HG03565 (cell line): ENCODE data around the gene ACTR3C.
"Not testable (repeated sequence)": the region's sequence is repeated elsewhere in the genome, so short reads cannot be mapped to it uniquely, and the experiment has no call there.

Experiments used
- ATAC-seq: cut with Tn5 transposase; IDR thresholded peaks from one replicate; pipeline ENCODE4 v1.9.1; 2021; ENCODE audit warnings: mild to moderate bottlenecking, moderate library complexity; ENCODE audit not compliant: unreplicated experiment

Gene ACTR3C

GRCh38 chr7:150287815-150288214 is 35.5 kb downstream of the ACTR3C start:
- ATAC-seq: not testable (repeated sequence)

GRCh38 chr7:150285849-150286754 is 37.2 kb downstream of the ACTR3C start:
- ATAC-seq: not testable (repeated sequence)

- not testable (repeated sequence) for ATAC-seq
Observed at GRCh38 chr7:150283608-150284007, 39.7 kb downstream of the ACTR3C start.

DNA sequence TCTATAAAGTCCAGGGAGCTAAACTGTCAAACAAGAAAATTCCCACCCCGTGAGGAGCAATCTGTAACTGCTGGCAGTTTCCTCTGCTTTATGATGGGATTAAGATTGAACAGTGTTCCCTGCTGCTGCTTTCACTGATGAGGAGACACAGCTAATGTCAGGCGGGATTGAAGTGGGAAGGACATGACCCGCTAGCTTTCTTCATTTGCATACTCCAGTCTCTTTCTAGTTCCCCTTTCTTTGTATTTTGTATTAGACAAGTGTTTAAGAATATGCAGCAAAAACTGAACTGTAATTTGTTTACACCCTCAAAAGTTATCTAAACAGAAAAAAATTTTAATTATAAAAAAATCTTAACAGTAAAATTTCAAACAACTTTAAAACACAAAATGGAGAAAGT is 40.2 kb downstream of the ACTR3C start:
- not testable (repeated sequence) for ATAC-seq

DNA sequence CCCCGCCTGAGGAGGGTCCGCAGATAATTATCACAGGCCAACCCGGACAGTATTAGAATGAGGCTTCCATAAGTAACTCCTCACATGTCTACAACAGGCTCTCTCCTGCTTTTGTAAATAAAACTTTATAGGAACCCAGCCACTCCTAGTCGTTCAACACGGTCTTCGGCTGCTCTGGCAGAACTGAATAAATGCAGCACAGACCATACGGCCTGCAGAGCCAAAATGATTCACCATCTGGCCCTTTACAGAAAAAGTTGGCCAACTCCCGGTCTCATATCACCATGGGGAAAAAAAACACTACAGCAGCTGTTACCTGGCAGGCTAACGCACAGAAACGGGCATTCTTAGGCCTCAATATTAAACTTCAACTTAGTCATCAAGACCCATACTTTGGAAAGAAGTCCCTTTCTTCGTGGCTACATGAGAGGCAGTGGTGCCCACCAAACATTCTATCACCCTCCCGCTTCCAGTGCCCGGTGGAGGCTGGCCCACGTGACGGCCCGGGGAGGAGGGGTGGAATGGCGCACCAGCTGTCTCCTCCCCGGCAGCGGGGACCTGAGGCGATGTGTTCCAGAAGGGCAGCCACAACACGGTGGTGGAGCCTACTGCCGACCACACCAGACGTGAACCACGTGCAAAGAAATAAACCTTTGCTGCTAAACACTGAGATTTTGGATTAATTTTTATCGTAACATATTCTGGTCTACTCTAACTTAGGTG is 41.5 kb downstream of the ACTR3C start:
- ATAC-seq: not testable (repeated sequence)

- ATAC-seq: not testable (repeated sequence)
Observed at GRCh38 chr7:150278383-150278782, 45.0 kb downstream of the ACTR3C start.

DNA sequence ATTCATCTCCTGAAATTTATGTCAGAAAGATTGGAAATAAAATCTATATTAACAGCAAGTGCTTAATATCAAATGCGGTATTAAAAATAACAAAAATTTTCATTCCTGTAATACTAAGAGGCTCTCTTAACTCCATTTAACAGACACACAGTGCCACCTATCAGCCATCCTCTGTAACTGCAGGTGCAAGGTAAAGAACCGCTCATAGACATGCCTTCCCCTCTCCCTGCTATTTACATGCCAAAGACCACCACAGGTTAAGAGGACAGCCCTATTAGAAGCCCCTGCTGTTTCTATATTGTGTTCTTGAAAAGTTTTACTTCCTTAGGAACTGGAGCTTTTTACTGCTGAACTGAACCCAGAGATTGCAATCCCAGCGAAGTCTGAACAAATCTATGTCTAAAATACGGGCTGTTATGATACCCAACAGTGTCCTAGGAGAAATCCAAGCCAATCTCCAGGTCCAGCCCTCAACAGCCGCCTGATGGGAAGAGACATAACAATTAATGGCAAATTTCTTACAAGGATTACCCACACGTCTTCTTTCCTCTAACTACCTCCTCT is 47.1 kb downstream of the ACTR3C start:
- not testable (repeated sequence) for ATAC-seq

DNA sequence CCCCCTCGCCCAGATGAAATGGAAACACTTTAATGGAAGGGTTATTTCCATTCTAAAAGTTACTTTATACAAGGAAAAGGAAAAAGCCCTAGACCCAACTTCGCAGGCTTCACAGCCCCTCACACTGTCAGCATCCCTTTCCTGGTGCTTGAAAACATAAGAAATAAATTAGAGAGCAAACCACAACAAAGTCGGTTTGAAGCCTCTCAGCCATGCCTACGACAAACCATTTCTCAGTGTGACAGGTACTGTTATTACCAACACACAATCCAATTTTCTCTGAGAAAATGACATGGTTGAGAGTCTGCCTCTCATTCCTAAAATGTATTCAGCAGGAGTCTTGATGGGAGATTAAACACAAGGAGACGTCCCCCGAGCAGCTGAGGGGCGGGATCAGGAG is 51.4 kb downstream of the ACTR3C start:
- not testable (repeated sequence) for ATAC-seq

- ATAC-seq: not testable (repeated sequence)
Observed at GRCh38 chr7:150270101-150270824, 53.1 kb downstream of the ACTR3C start.

DNA sequence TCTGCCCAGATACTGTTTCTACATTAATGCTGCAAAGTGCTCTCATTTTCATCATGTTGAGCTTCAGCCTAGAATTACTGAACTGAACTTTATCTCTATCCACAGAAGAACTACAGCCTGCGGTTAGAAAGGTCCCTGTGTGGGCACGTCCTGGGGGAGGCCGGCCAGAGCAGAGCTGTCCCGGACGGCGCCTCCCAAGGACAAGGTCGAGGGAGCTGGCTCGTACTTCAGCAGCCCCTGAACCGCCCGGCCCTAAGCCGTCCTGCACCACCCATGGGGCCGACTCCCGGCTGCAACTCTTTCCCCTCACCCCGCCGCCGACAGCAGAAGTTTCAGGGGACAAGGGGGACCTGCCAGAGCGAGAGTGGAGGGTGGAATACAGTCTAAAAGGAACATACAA is 54.5 kb downstream of the ACTR3C start:
- ATAC-seq: not testable (repeated sequence)

GRCh38 chr7:150268287-150268686 is 55.1 kb downstream of the ACTR3C start:
- not testable (repeated sequence) for ATAC-seq

- not testable (repeated sequence) for ATAC-seq
Observed at GRCh38 chr7:150266953-150267665, 56.2 kb downstream of the ACTR3C start.

GRCh38 chr7:150262656-150263055 is 60.7 kb downstream of the ACTR3C start:
- not testable (repeated sequence) for ATAC-seq

DNA sequence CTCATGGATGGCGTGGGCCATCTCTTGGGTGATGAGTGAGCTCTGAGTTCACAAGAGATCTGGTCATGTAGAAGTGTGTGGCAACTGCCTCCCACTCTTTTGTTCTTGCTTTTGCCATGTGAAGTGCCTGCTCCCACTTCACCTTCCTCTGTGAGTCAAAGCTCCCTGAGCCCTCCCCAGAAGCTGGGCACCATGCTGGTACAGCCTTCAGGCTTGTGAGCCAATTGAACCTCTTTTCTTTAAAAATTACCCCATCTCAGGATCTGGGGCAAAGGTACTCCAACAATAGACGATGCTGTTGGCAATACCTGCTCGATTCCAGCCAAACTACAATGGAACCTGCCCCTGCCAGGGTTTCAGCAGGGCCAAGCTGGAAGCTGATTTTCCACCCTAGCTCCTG is 75.6 kb downstream of the ACTR3C start:
- not testable (repeated sequence) for ATAC-seq

DNA sequence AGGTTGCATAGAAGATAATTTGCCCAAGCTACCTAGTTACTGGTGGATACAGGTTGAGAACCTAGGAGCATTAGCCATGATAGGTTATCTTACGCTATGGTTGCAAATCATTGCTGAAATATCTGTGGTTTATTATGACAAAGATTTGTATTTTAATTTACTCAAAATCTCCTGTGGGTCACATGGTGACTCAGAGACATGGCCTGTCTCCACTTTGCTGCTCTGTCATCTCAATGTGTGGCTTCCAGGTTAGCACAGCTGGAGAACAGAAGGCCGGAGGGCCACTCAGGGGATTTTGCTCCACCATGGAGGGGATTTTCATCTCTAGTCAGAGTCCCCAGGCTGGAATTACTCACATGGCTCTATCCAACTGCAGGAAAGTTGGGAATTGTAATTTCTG is 78.1 kb downstream of the ACTR3C start:
- ATAC-seq: not testable (repeated sequence)

GRCh38 chr7:150242935-150243334 is 80.4 kb downstream of the ACTR3C start:
- not testable (repeated sequence) for ATAC-seq

DNA sequence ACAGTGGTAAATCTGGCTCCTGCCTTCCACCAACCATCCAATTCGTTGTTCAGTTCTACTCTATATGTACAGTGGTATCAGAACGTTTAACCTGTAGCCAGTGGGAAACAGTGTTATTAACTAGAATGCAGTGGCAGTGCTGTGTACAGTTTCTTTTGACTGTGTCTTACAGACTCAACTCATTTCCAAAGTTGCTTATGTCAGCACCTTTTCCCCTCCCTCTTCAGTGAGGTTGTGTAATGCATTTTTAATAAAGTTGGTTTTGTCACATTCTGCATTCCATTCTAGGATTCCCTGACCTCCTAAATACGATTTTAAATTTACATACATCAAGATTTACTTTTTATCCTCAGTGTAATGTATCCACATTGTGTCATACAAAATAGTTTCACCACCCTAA is 97.9 kb downstream of the ACTR3C start:
- not testable (repeated sequence) for ATAC-seq

GRCh38 chr7:150222083-150222972 is 101.0 kb downstream of the ACTR3C start:
- not testable (repeated sequence) for ATAC-seq

DNA sequence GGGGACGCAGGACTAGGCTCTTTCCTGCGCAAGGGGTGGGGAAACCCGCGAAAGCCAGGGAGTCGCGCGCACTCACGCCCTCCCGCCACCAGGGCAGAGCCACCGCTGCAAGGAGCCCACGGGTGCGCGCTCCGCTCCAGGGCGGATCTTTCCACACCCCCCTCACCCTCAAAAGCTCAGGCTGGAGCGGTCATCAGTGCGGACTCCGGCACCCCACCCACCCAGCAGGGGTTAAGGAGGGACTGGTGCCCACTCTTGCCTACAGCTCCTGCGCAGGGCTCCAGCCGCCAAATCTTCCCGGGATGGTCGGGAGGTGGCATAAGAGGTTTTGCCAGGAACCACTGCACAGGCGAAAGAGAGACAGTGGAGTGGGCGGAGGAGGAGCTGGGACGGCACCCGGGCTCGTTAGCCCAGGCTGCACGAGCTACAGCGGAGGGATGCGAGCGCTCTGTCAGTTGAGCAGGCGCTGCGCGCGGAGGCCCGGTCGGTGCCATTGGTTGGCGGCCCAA is 102.6 kb downstream of the ACTR3C start:
- not testable (repeated sequence) for ATAC-seq
